Esophagus (tissue), 2 donors: ENCODE results near the gene RB1. TPM values are rescaled to one million over a fixed set of nuclear protein-coding genes. Genes with fewer than 3 reads are reported as not detected.

Experiments
- H3K27ac ChIP-seq, 2 donors: one replicate each; pipeline ENCODE4 v1.5.1; 2013; ENCODE audit warnings: low read depth in 2 of 2, mild to moderate bottlenecking in 2 of 2, inconsistent platforms in 1 of 2, low read length in 1 of 2, moderate library complexity in 1 of 2
- H3K27me3 ChIP-seq, 2 donors: one replicate each; pipeline ENCODE4 v1.6.1; 2013; ENCODE audit warnings: low read length in 2 of 2, control low read depth in 1 of 2, mild to moderate bottlenecking in 1 of 2; ENCODE audit not compliant: insufficient read depth in 2 of 2, control insufficient read depth in 1 of 2
- H3K36me3 ChIP-seq, 2 donors: one replicate each; pipeline ENCODE4 v1.6.1; 2013; ENCODE audit warnings: low read length in 1 of 2; ENCODE audit not compliant: control insufficient read depth in 2 of 2, insufficient read depth in 2 of 2
- H3K4me1 ChIP-seq, 2 donors: one replicate each; pipeline ENCODE4 v1.6.1; 2013; ENCODE audit warnings: low read length in 1 of 2; ENCODE audit not compliant: control insufficient read depth in 2 of 2, insufficient read depth in 2 of 2
- H3K4me3 ChIP-seq, 2 donors: one replicate each; pipeline ENCODE4 v1.5.1; 2013; ENCODE audit warnings: low read length in 2 of 2, mild to moderate bottlenecking in 2 of 2, low read depth in 1 of 2, moderate library complexity in 1 of 2
- H3K9me3 ChIP-seq, 2 donors: one replicate each; pipeline ENCODE4 v1.6.1; 2013; ENCODE audit warnings: mild to moderate bottlenecking in 2 of 2, low read depth in 1 of 2, low read length in 1 of 2, moderate library complexity in 1 of 2; ENCODE audit not compliant: control insufficient read depth in 2 of 2, insufficient read depth in 1 of 2
- WGBS, 2 donors: extraction: QIAGEN DNeasy Blood & Tissue Kit; methylation state at CpG; one replicate each; pipeline ENCODE4 v1.1.7; 2013; 5-methylcytosine and 5-hydroxymethylcytosine counted together
- polyA plus RNA-seq, 2 donors: library from polyadenylated mRNA; stranded (reverse); fragments of 200-250 nt; gene quantifications; one replicate each; pipeline ENCODE4 v1.2.3, GENCODE V29; 2013
- donor health status: healthy with polysubstance abuse.
- donor health status: Bipolar disorder and iron deficiency.

RB1 gene
- polyA plus RNA-seq = 10 to 100 TPM; 15.5 to 17.4 TPM

DNA sequence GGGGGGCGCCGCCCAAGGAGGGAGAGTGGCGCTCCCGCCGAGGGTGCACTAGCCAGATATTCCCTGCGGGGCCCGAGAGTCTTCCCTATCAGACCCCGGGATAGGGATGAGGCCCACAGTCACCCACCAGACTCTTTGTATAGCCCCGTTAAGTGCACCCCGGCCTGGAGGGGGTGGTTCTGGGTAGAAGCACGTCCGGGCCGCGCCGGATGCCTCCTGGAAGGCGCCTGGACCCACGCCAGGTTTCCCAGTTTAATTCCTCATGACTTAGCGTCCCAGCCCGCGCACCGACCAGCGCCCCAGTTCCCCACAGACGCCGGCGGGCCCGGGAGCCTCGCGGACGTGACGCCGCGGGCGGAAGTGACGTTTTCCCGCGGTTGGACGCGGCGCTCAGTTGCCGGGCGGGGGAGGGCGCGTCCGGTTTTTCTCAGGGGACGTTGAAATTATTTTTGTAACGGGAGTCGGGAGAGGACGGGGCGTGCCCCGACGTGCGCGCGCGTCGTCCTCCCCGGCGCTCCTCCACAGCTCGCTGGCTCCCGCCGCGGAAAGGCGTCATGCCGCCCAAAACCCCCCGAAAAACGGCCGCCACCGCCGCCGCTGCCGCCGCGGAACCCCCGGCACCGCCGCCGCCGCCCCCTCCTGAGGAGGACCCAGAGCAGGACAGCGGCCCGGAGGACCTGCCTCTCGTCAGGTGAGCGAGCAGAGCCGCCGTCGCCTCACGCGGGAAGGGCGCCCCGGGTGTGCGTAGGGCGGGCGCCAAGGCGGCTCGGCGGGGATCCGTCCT lies at the start of gene RB1:
RB1 (plus strand) TSS at position 393 of the 784 bp plus-strand sequence; CDS start at position 555, 162 bp downstream.
- WGBS, 2 donors = 0% methylated on average over 90 to 96 of the region's 96 CpGs
- Histone ChIP-seq H3K4me3 (peak within 1 kb of the TSS; percentile 83 to 90), H3K9me3 (no peaks in the 10 kb centered on the region), H3K27ac (peak within 1 kb of the TSS; percentile 99), H3K27me3 (no peaks in the 10 kb centered on the region), H3K36me3 (no peaks in the 10 kb centered on the region), H3K4me1 (no peaks in the 10 kb centered on the region)

DNA sequence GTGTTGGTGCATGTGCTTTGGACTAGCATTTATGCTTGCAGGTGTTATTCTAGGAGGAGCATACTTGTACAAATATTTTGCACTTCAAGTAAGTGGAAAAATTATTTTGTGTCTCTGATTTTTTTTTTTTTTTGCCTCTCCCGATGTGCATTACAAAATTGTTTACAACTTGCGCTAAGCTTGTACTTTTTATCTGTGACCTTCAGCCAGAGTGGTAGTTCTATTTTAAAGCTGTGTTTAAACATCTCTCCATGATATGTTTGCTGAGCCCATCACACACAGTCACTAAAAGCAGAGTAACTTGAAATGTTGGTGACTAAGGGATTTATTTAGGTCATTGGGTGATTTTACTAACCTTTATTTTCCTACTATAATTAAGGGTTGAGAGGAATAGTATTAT lies 49.7 kb upstream of the RB1 start:
- Histone ChIP-seq H3K4me3 (no peak overlapping the region), H3K27ac (no peak overlapping the region), H3K36me3 (peaks cover 0 to 9% of the 10 kb centered on the region in 2 donors), H3K27me3 (no peaks in the 10 kb centered on the region), H3K4me1 (peaks cover 0 to 2% of the 10 kb centered on the region in 2 donors), H3K9me3 (no peaks in the 10 kb centered on the region)
- 48 to 61% methylated on average over 2 of the region's 2 CpGs for WGBS, 2 donors

DNA sequence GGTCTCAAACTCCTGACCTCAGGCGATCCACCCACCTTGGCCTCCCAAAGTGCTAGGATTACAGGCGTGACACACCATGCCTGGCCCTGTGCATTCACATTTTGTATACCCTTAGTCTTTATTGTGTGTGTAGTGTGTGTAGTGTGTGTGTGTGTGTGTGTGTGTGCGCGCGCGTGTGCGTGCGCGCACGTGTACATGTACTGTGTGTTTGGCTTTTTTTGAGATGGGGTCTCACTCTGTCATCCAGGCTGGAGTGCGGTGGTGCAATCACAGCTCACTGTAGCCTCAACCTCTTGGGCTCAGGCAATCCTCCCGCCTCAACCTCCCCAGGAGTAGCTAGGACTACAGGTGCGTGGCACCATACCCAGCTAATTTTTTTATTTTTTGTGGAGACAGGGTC lies 48.5 kb upstream of the RB1 start:
- no peaks in the 10 kb centered on the region for H3K9me3 ChIP-seq
- no peaks in the 10 kb centered on the region for H3K27me3 ChIP-seq
- WGBS, 2 donors = 92 to 98% methylated on average over 13 of the region's 13 CpGs
- H3K4me3 ChIP-seq = no peak overlapping the region
- peaks cover 0 to 2% of the 10 kb centered on the region in 2 donors for H3K4me1 ChIP-seq
- peaks cover 0 to 9% of the 10 kb centered on the region in 2 donors for H3K36me3 ChIP-seq
- no peak overlapping the region for H3K27ac ChIP-seq

DNA sequence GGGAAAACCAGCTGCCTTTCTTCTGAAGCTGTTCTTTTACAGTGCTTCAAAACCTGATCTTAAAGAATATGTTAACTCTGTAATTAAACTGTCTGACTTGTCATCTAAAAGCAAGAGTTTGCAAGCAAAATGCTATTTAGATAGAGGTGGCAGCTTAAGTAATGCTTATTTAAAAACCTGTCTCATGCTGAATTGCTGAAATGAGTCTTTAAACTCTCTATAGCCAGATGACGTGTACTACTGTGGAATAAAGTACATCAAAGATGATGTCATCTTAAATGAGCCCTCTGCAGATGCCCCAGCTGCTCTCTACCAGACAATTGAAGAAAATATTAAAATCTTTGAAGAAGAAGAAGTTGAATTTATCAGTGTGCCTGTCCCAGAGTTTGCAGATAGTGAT lies 47.6 kb upstream of the RB1 start:
- WGBS, 2 donors = 50 to 66% methylated on average over 1 of the region's 1 CpG
- H3K27ac ChIP-seq = no peak overlapping the region
- H3K9me3 ChIP-seq = no peaks in the 10 kb centered on the region
- peaks cover 0 to 9% of the 10 kb centered on the region in 2 donors for H3K36me3 ChIP-seq
- peaks cover 0 to 2% of the 10 kb centered on the region in 2 donors for H3K4me1 ChIP-seq
- H3K27me3 ChIP-seq = no peaks in the 10 kb centered on the region
- no peak overlapping the region for H3K4me3 ChIP-seq

DNA sequence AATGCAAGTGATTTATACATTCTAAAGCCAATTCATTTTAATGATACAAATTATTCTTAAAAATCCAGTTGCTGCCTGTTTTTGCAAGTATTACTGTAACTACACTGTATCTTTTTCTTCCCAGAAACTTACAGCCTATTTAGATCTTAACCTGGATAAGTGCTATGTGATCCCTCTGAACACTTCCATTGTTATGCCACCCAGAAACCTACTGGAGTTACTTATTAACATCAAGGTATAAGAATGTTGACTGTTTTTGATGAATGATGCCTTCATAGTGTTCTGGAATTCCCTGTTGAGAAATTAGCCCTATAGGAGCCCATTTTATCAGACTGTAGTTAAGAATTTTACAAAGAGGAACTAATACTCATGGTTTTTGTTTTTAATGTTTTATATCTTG lies 45.5 kb upstream of the RB1 start:
- H3K9me3 ChIP-seq = no peaks in the 10 kb centered on the region
- H3K4me1 ChIP-seq = no peaks in the 10 kb centered on the region
- no peak overlapping the region for H3K27ac ChIP-seq
- no peaks in the 10 kb centered on the region for H3K27me3 ChIP-seq
- H3K36me3 ChIP-seq = peaks cover 0 to 9% of the 10 kb centered on the region in 2 donors
- no peak overlapping the region for H3K4me3 ChIP-seq

DNA sequence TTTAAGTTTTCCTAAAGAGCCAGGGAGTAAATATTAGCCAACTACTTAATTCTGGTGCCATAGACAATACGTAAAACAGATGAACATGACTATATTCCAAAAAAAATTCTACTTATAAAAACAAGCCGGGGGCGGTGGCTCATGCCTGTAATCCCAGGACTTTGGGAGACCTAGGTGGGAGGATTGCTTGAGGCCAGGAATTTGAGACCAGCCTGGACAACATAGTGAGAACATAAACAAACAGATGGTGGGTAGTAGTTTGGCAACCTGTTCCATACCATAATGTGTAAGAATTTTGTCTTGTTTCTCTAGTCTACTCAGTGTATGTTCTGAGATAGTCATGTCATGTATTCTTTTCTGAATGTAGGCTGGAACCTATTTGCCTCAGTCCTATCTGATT lies 45.1 kb upstream of the RB1 start:
- no peak overlapping the region for H3K4me3 ChIP-seq
- H3K27ac ChIP-seq = no peak overlapping the region
- no peaks in the 10 kb centered on the region for H3K4me1 ChIP-seq
- 69 to 77% methylated on average over 3 of the region's 3 CpGs for WGBS, 2 donors
- H3K9me3 ChIP-seq = no peaks in the 10 kb centered on the region
- H3K36me3 ChIP-seq = peaks cover 3 to 11% of the 10 kb centered on the region in 2 donors
- H3K27me3 ChIP-seq = no peaks in the 10 kb centered on the region

- Histone ChIP-seq H3K27ac (no peak overlapping the region), H3K4me1 (no peaks in the 10 kb centered on the region), H3K27me3 (no peaks in the 10 kb centered on the region), H3K4me3 (no peak overlapping the region), H3K9me3 (no peaks in the 10 kb centered on the region), H3K36me3 (peaks cover 4 to 5% of the 10 kb centered on the region in 2 donors)
- WGBS, 2 donors = 80 to 89% methylated on average over 4 of the region's 4 CpGs
Measured at GRCh38 chr13:48260970-48261369, 42.6 kb upstream of the RB1 start.

GRCh38 chr13:48263196-48263595 lies 40.4 kb upstream of the RB1 start:
- H3K36me3 ChIP-seq = peaks cover 3 to 5% of the 10 kb centered on the region in 2 donors
- H3K27me3 ChIP-seq = no peaks in the 10 kb centered on the region
- 92 to 94% methylated on average over 1 of the region's 1 CpG for WGBS, 2 donors

DNA sequence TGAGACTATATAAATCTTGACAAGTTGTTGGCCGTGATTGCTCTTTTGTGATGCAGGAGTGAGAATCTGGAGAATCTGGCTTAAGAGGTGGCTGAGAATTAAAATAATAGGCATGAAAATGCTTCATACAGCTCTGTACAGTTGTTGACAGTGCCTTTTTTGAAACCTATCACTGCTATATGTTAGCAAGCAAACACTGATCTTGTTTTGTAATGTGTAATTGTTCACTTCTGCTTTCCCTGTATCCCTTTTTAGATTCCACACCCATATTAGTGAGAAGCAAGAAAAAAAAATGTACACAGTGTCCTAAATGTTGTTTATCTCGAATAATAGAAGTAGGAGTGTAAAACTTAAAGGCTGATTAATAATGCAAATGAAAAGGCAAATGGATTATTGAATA lies 39.5 kb upstream of the RB1 start:
- no peaks in the 10 kb centered on the region for H3K4me1 ChIP-seq
- H3K27me3 ChIP-seq = no peaks in the 10 kb centered on the region
- no peaks in the 10 kb centered on the region for H3K9me3 ChIP-seq
- H3K27ac ChIP-seq = no peak overlapping the region
- no peak overlapping the region for H3K4me3 ChIP-seq
- H3K36me3 ChIP-seq = peaks cover 3 to 5% of the 10 kb centered on the region in 2 donors
- WGBS, 2 donors = 92 to 95% methylated on average over 2 of the region's 2 CpGs

More at GRCh38 chr13:48263196-48263595, 40.4 kb upstream of the RB1 start:
- Histone ChIP-seq H3K9me3 (no peaks in the 10 kb centered on the region), H3K4me1 (no peaks in the 10 kb centered on the region), H3K27ac (no peak overlapping the region), H3K4me3 (no peak overlapping the region)
